Measurements from ENCODE around the gene BPIFB6.

GRCh38 chr20:33034901-33035492, 3.5 kb downstream of the BPIFB6 start:
- TF ChIP-seq CTCF (IDR thresholded peaks at IDR 0.05): no peak
- no peak for TF ChIP-seq POLR2A (IDR thresholded peaks at IDR 0.05)

Measured in esophagus squamous epithelium (tissue), 4 donors.